HG03064 (cell line): Measurements from ENCODE around the gene ANO10.
A peak's percentile ranks its signal among the peaks of the same experiment; 100 is the strongest.
"Not testable (repeated sequence)": the region's sequence is repeated elsewhere in the genome, so short reads cannot be mapped to it uniquely, and the experiment has no call there.

ENCODE experiments used
- ATAC-seq: cut with Tn5 transposase; IDR thresholded peaks from one replicate; pipeline ENCODE4 v1.9.1; 2021; ENCODE audit warnings: low read depth; ENCODE audit not compliant: unreplicated experiment

The ANO10 gene

GRCh38 chr3:43621656-43622432 lies at the start of gene ANO10:
Gene ANO10, minus strand, starts transcription at chr3:43622011. Its CDS starts 16,159 bp downstream, at chr3:43605852.
- peak; percentile 92 for ATAC-seq

- ATAC-seq, result no peak
Measured at GRCh38 chr3:43670635-43671522, 49.1 kb upstream of the ANO10 start.

GRCh38 chr3:43665011-43665410 lies 43.2 kb upstream of the ANO10 start:
- ATAC-seq, result not testable (repeated sequence)

GRCh38 chr3:43661376-43661775 lies 39.6 kb upstream of the ANO10 start:
- ATAC-seq, result not testable (repeated sequence)

GRCh38 chr3:43659250-43659880 lies 37.6 kb upstream of the ANO10 start:
- no peak for ATAC-seq

- not testable (repeated sequence) for ATAC-seq
Measured at GRCh38 chr3:43656390-43656789, 34.6 kb upstream of the ANO10 start.

GRCh38 chr3:43650345-43650744 lies 28.5 kb upstream of the ANO10 start:
- no peak for ATAC-seq

GRCh38 chr3:43649365-43649968 lies 27.7 kb upstream of the ANO10 start:
- no peak for ATAC-seq

GRCh38 chr3:43648957-43649356 lies 27.1 kb upstream of the ANO10 start:
- ATAC-seq, result no peak

- no peak for ATAC-seq
Measured at GRCh38 chr3:43647331-43648166, 25.7 kb upstream of the ANO10 start.

- no peak for ATAC-seq
Measured at GRCh38 chr3:43644443-43644842, 22.6 kb upstream of the ANO10 start.

GRCh38 chr3:43641306-43642114 lies 19.7 kb upstream of the ANO10 start:
- ATAC-seq, result no peak

- ATAC-seq, result no peak
Measured at GRCh38 chr3:43640681-43641080, 18.9 kb upstream of the ANO10 start.

GRCh38 chr3:43638594-43639447 lies 17.0 kb upstream of the ANO10 start:
- ATAC-seq, result no peak

GRCh38 chr3:43637702-43638101 lies 15.9 kb upstream of the ANO10 start:
- ATAC-seq, result no peak

- no peak for ATAC-seq
Measured at GRCh38 chr3:43632986-43633385, 11.2 kb upstream of the ANO10 start.

GRCh38 chr3:43632269-43632733 lies 10.5 kb upstream of the ANO10 start:
- no peak for ATAC-seq

GRCh38 chr3:43629741-43630140 lies 7.9 kb upstream of the ANO10 start:
- no peak for ATAC-seq
